ENCODE data around the gene C22orf23. TPM values are rescaled to one million over a fixed set of nuclear protein-coding genes. Genes with fewer than 3 reads are reported as not detected.

C22orf23 gene
- total RNA-seq, 2 donors from 2014 or later: not detected

DNA sequence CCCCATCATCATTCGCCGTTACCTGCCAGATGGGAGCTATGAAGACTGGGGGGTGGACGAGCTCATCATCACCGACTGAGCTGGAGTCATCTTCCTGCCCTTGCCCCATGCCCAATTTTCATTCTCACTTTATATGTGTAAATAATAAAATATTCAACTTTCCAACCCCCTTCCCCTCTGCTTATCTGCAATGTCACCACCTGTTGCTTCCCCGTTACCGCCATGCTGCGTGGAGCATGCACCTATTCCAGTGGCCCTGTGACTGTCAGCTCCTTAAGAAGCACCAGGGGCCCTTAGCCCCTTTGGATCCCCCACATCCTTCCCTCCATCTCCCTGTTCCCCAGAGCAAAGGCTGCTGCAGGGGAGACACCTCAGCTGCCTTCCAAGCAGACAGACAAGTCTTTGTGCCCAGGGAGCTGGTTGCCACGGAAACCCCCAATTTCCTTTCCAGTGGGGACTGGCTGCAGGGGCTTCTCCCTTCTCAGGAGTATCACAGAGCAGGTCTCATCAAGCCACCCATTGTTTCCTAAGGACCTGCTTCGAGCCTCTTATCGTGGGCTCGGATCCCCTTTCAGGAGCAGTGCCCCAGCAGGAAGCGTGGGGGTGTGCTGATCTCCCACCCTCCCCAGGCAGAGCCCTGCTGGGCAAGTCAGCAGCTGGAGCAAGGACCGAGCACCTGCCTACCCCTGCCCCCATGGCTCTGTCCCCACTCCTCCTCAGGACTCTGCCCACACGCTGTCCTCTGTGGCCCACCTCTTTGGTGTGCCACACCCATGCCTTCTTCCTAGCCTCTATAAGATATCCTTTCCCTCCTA, 14.4 kb upstream of the C22orf23 start:
- no peak for DNase-seq
- Histone ChIP-seq H3K9ac (ENCODE audit: low read depth in 2 of 2, low read length in 2 of 2) (no peak overlapping the region), H3K9me3 (no peaks in the 10 kb centered on the region), H3K4me1 (no peaks in the 10 kb centered on the region), H3K27ac (no peak overlapping the region), H3K27me3 (no peaks in the 10 kb centered on the region), H3K4me3 (no peak overlapping the region), H3K36me3 (no peaks in the 10 kb centered on the region)
- TF ChIP-seq CTCF (IDR thresholded peaks at IDR 0.05): no peak
- intact Hi-C loops (cut with DNase I): loop anchor here (2.0 kb wide), 1 partner anchor 149 kb away; no protein-coding TSS in a partner anchor

- Histone ChIP-seq H3K9me3 (no peaks in the 10 kb centered on the region), H3K4me3 (no peak overlapping the region), H3K27ac (no peak overlapping the region), H3K4me1 (no peaks in the 10 kb centered on the region), H3K27me3 (no peaks in the 10 kb centered on the region), H3K36me3 (no peaks in the 10 kb centered on the region), H3K9ac (ENCODE audit: low read depth in 2 of 2, low read length in 2 of 2) (no peak overlapping the region)
- DNase-seq: no peak
- TF ChIP-seq CTCF (IDR thresholded peaks at IDR 0.05): no peak
- intact Hi-C loops (cut with DNase I): loop anchor here (2.0 kb wide), 1 partner anchor 148 kb away; no protein-coding TSS in a partner anchor
These were observed 13.7 kb upstream of the C22orf23 start for GRCh38 chr22:37967147-37967546.

- TF ChIP-seq CTCF (IDR thresholded peaks at IDR 0.05): no peak
- intact Hi-C loops (cut with DNase I): loop anchor here (2.0 kb wide), 1 partner anchor 147 kb away; no protein-coding TSS in a partner anchor
- no peak overlapping the region for H3K27ac ChIP-seq
- H3K4me1 ChIP-seq: no peaks in the 10 kb centered on the region
- no peaks in the 10 kb centered on the region for H3K36me3 ChIP-seq
- no peak for DNase-seq
- no peaks in the 10 kb centered on the region for H3K9me3 ChIP-seq
- no peaks in the 10 kb centered on the region for H3K27me3 ChIP-seq
- H3K9ac ChIP-seq (ENCODE audit: low read depth in 2 of 2, low read length in 2 of 2): no peak overlapping the region
- H3K4me3 ChIP-seq: no peak overlapping the region
These were observed 12.7 kb upstream of the C22orf23 start for GRCh38 chr22:37965940-37966664.

- Histone ChIP-seq H3K9ac (ENCODE audit: low read depth in 2 of 2, low read length in 2 of 2) (no peak overlapping the region), H3K9me3 (no peaks in the 10 kb centered on the region), H3K36me3 (no peaks in the 10 kb centered on the region), H3K27ac (no peak overlapping the region), H3K4me1 (no peaks in the 10 kb centered on the region), H3K27me3 (no peaks in the 10 kb centered on the region), H3K4me3 (no peak overlapping the region)
- no peak for TF ChIP-seq CTCF (IDR thresholded peaks at IDR 0.05)
- intact Hi-C loops (cut with DNase I): no loop called here
- DNase-seq: no peak
These were observed 7.7 kb upstream of the C22orf23 start for GRCh38 chr22:37961062-37961461.

DNA sequence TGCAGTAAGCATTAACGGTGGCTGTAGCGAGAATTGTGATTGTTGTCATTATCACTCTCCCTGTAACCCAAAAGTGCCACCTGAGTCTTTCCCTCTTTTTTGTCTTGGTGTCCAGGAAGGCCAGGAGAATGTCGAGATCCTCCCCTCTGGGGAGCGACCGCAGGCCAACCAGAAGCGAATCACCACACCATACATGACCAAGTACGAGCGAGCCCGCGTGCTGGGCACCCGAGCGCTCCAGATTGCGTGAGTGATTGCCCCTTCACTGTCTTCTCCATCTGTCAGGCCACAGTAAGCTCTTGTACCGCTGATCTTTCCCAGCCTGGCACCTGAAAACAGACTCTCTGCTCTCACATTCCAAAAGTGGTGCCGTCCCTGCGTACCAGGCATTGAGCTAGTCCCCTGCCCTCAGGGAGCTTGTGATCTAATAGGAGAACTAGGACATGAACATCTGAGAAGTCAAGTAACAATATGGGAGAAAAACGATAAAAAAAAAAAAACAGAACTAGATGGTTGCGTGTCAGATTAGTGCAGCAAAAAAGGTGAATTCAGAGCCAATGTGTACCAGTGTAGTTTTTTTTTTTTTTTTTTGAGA, 5.9 kb upstream of the C22orf23 start:
- Histone ChIP-seq H3K27ac (no peak overlapping the region), H3K9ac (ENCODE audit: low read depth in 2 of 2, low read length in 2 of 2) (peak overlapping the region in 1 of 2 donors; percentile 14), H3K4me1 (no peaks in the 10 kb centered on the region), H3K27me3 (no peaks in the 10 kb centered on the region), H3K4me3 (no peak overlapping the region), H3K36me3 (no peaks in the 10 kb centered on the region), H3K9me3 (no peaks in the 10 kb centered on the region)
- no peak for TF ChIP-seq CTCF (IDR thresholded peaks at IDR 0.05)
- intact Hi-C loops (cut with DNase I): no loop called here
- no peak for DNase-seq
